ENCODE data around the gene PTGR3.

PTGR3 gene

GRCh38 chr18:75234901-75235300 is 26.0 kb upstream of the PTGR3 start:
- H3K27ac ChIP-seq = no peak overlapping the region
- TF ChIP-seq CTCF (conservative IDR thresholded peaks at IDR 0.05) = no peak

- no peak for TF ChIP-seq CTCF (conservative IDR thresholded peaks at IDR 0.05)
- no peak overlapping the region for H3K27ac ChIP-seq
Measured at GRCh38 chr18:75231053-75231406, 22.1 kb upstream of the PTGR3 start.

GRCh38 chr18:75230163-75231052 is 21.5 kb upstream of the PTGR3 start:
- no peak overlapping the region for H3K27ac ChIP-seq
- TF ChIP-seq CTCF (conservative IDR thresholded peaks at IDR 0.05) = no peak

- TF ChIP-seq CTCF (conservative IDR thresholded peaks at IDR 0.05) = no peak
- H3K27ac ChIP-seq = no peak overlapping the region
Measured at GRCh38 chr18:75229437-75229836, 20.5 kb upstream of the PTGR3 start.

- TF ChIP-seq CTCF (conservative IDR thresholded peaks at IDR 0.05) = no peak
Measured at GRCh38 chr18:75228967-75229366, 20.0 kb upstream of the PTGR3 start.

GRCh38 chr18:75227535-75228296 is 18.8 kb upstream of the PTGR3 start:
- H3K27ac ChIP-seq = no peak overlapping the region
- no peak for TF ChIP-seq CTCF (conservative IDR thresholded peaks at IDR 0.05)

More at GRCh38 chr18:75228967-75229366, 20.0 kb upstream of the PTGR3 start:
- no peak overlapping the region for H3K27ac ChIP-seq

GRCh38 chr18:75226956-75227316 is 18.0 kb upstream of the PTGR3 start:
- no peak for TF ChIP-seq CTCF (conservative IDR thresholded peaks at IDR 0.05)
- H3K27ac ChIP-seq = no peak overlapping the region
